Left ventricle myocardium inferior (tissue), 1 donor: ENCODE measurements around the gene COG1. TPM values are rescaled to one million over a fixed set of nuclear protein-coding genes. Genes with fewer than 3 reads are reported as not detected.

Experiments used
- DNase-seq: peaks from one replicate; pipeline ENCODE4 v3.0.0-alpha.2; 2020
- H3K27ac ChIP-seq: fragments of 200-600 bp; replicated peaks from 2 replicates; pipeline ENCODE4 v1.8.0; 2021
- H3K27me3 ChIP-seq: fragments of 200-600 bp; 2 replicates; pipeline ENCODE4 v1.8.0; 2021; ENCODE audit warnings: low read depth
- H3K36me3 ChIP-seq: fragments of 200-600 bp; 2 replicates; pipeline ENCODE4 v1.8.0; 2021
- H3K4me1 ChIP-seq: fragments of 200-600 bp; 2 replicates; pipeline ENCODE4 v1.8.0; 2021
- H3K4me3 ChIP-seq: fragments of 200-600 bp; 2 replicates; pipeline ENCODE4 v1.8.0; 2021; ENCODE audit warnings: mild to moderate bottlenecking, moderate library complexity
- H3K9me3 ChIP-seq: fragments of 200-600 bp; replicated peaks from 2 replicates; pipeline ENCODE4 v1.8.0; 2021
- CTCF ChIP-seq: fragments of 200-600 bp; IDR thresholded peaks from 2 replicates; pipeline ENCODE4 v1.8.0; 2021; ENCODE audit warnings: antibody characterized with exemption, mild to moderate bottlenecking, borderline replicate concordance
- intact Hi-C: fragments of 100-400 bp; cut with micrococcal nuclease; formaldehyde crosslinking; loops from one replicate; pipeline ENCODE4 v1.11.0; 2022
- total RNA-seq: library from RNA; stranded (reverse); fragmentation: NEBNext Ultra II Directional; extraction: Animal tissue kit (Norgen Biotek cat#: 25700); gene quantifications from one replicate; pipeline ENCODE4 v1.2.1, GENCODE V29; 2021
- donor health status: DM: no; HTN: yes; CAD: no; lungs with severe emphysema.

The COG1 gene
- total RNA-seq, 1 donor from 2014 or later: 44.7 TPM

- no peak for TF ChIP-seq CTCF
- H3K4me1 ChIP-seq: peaks cover 81% of the 10 kb centered on the region
- intact Hi-C loops: no loop called here
- peak overlapping the region; percentile 93 for H3K27ac ChIP-seq
- H3K9me3 ChIP-seq: no peaks in the 10 kb centered on the region
- no peak for DNase-seq
- peaks cover 22% of the 10 kb centered on the region for H3K36me3 ChIP-seq
- peak overlapping the region; percentile 100 for H3K4me3 ChIP-seq
- no peaks in the 10 kb centered on the region for H3K27me3 ChIP-seq
Observed at GRCh38 chr17:73231395-73231794, 38.5 kb downstream of the COG1 start.

GRCh38 chr17:73231841-73232586 lies 39.2 kb downstream of the COG1 start:
- peaks cover 81% of the 10 kb centered on the region for H3K4me1 ChIP-seq
- no peaks in the 10 kb centered on the region for H3K9me3 ChIP-seq

GRCh38 chr17:73232587-73233373 lies 39.9 kb downstream of the COG1 start:
- H3K9me3 ChIP-seq: no peaks in the 10 kb centered on the region
- peaks cover 24% of the 10 kb centered on the region for H3K36me3 ChIP-seq
- peak overlapping the region; percentile 100 for H3K4me3 ChIP-seq
- peaks cover 81% of the 10 kb centered on the region for H3K4me1 ChIP-seq
- intact Hi-C loops: no loop called here
- TF ChIP-seq CTCF: no peak
- no peaks in the 10 kb centered on the region for H3K27me3 ChIP-seq
- no peak for DNase-seq
- H3K27ac ChIP-seq: peak overlapping the region; percentile 93

More at GRCh38 chr17:73231841-73232586, 39.2 kb downstream of the COG1 start:
- peak overlapping the region; percentile 100 for H3K4me3 ChIP-seq
- peak; percentile 56 for TF ChIP-seq CTCF
- peak; percentile 97 for DNase-seq
- no peaks in the 10 kb centered on the region for H3K27me3 ChIP-seq
- intact Hi-C loops: no loop called here
- H3K36me3 ChIP-seq: peaks cover 23% of the 10 kb centered on the region
- peak overlapping the region; percentile 93 for H3K27ac ChIP-seq

GRCh38 chr17:73234736-73235135 lies 41.9 kb downstream of the COG1 start:
- Histone ChIP-seq H3K27me3 (no peaks in the 10 kb centered on the region), H3K27ac (no peak overlapping the region), H3K9me3 (no peaks in the 10 kb centered on the region), H3K4me3 (no peak overlapping the region), H3K4me1 (peaks cover 75% of the 10 kb centered on the region), H3K36me3 (peaks cover 33% of the 10 kb centered on the region)
- intact Hi-C loops: no loop called here
- no peak for TF ChIP-seq CTCF
- DNase-seq: no peak

GRCh38 chr17:73237714-73238113 lies 44.9 kb downstream of the COG1 start:
- intact Hi-C loops: no loop called here
- no peak for TF ChIP-seq CTCF
- peaks cover 49% of the 10 kb centered on the region for H3K36me3 ChIP-seq

More at GRCh38 chr17:73237714-73238113, 44.9 kb downstream of the COG1 start:
- Histone ChIP-seq H3K4me1 (peaks cover 56% of the 10 kb centered on the region), H3K27ac (no peak overlapping the region), H3K9me3 (no peaks in the 10 kb centered on the region), H3K27me3 (no peaks in the 10 kb centered on the region), H3K4me3 (no peak overlapping the region)
- no peak for DNase-seq
